ENCODE results near the gene XRCC3. TPM values are rescaled to one million over a fixed set of nuclear protein-coding genes. Genes with fewer than 3 reads are reported as not detected.
A peak's percentile ranks its signal among the peaks of the same experiment; 100 is the strongest.

Gene XRCC3
- total RNA-seq, 2 donors from 2014 or later, result 39.2 to 42.6 TPM

- no peak overlapping the region for H3K4me3 ChIP-seq (ENCODE audit: low read length)
- no peak overlapping the region for H3K27ac Mint-ChIP-seq
- WGBS, 2 experiments (ENCODE audit: insufficient coverage in 1 of 2, insufficient read length in 1 of 2), result 92 to 96% methylated on average over 24 to 30 of the region's 30 CpGs
- H3K36me3 Mint-ChIP-seq (ENCODE audit: low read depth), result peaks cover 38% of the 10 kb centered on the region
- no peaks in the 10 kb centered on the region for H3K9me3 Mint-ChIP-seq
- no peaks in the 10 kb centered on the region for H3K4me1 ChIP-seq (ENCODE audit: control insufficient read depth, insufficient read depth, low read length)
- H3K9ac ChIP-seq (ENCODE audit: extremely low read depth, low read length, poor library complexity, severe bottlenecking), result no peak overlapping the region
- H3K9me3 ChIP-seq (ENCODE audit: control insufficient read depth, low read length), result no peaks in the 10 kb centered on the region
- no peak overlapping the region for H3K27ac ChIP-seq (ENCODE audit: low read depth, low read length)
- H3K4me3 Mint-ChIP-seq, result no peak overlapping the region
- H3K4me1 Mint-ChIP-seq, result peaks cover 6% of the 10 kb centered on the region
- peaks cover 14% of the 10 kb centered on the region for H3K36me3 ChIP-seq (ENCODE audit: control insufficient read depth, insufficient read depth, low read length)
- H3K27me3 Mint-ChIP-seq (ENCODE audit: insufficient read depth), result no peaks in the 10 kb centered on the region
- H3K27me3 ChIP-seq (ENCODE audit: control insufficient read depth, insufficient read depth, low read length, poor library complexity, severe bottlenecking), result no peaks in the 10 kb centered on the region
- no peak for TF ChIP-seq CTCF (conservative IDR thresholded peaks at IDR 0.05)
- peak; percentile 50 for DNase-seq
Measured at GRCh38 chr14:103739793-103740501, 24.7 kb upstream of the XRCC3 start.

GRCh38 chr14:103739466-103739792 is 24.2 kb upstream of the XRCC3 start:
- H3K4me3 Mint-ChIP-seq, result no peak overlapping the region
- H3K36me3 Mint-ChIP-seq (ENCODE audit: low read depth), result peaks cover 38% of the 10 kb centered on the region
- WGBS, 2 experiments (ENCODE audit: insufficient coverage in 1 of 2, insufficient read length in 1 of 2), result 95 to 96% methylated on average over 6 of the region's 6 CpGs
- Histone ChIP-seq H3K36me3 (ENCODE audit: control insufficient read depth, insufficient read depth, low read length) (peaks cover 15% of the 10 kb centered on the region), H3K9ac (ENCODE audit: extremely low read depth, low read length, poor library complexity, severe bottlenecking) (no peak overlapping the region), H3K4me1 (ENCODE audit: control insufficient read depth, insufficient read depth, low read length) (no peaks in the 10 kb centered on the region), H3K27ac (ENCODE audit: low read depth, low read length) (no peak overlapping the region), H3K9me3 (ENCODE audit: control insufficient read depth, low read length) (no peaks in the 10 kb centered on the region), H3K27me3 (ENCODE audit: control insufficient read depth, insufficient read depth, low read length, poor library complexity, severe bottlenecking) (no peaks in the 10 kb centered on the region), H3K4me3 (ENCODE audit: low read length) (no peak overlapping the region)
- peak overlapping the region; percentile 27 for H3K27ac Mint-ChIP-seq
- no peaks in the 10 kb centered on the region for H3K9me3 Mint-ChIP-seq
- H3K27me3 Mint-ChIP-seq (ENCODE audit: insufficient read depth), result no peaks in the 10 kb centered on the region
- no peak for DNase-seq
- H3K4me1 Mint-ChIP-seq, result peaks cover 1% of the 10 kb centered on the region
- no peak for TF ChIP-seq CTCF (conservative IDR thresholded peaks at IDR 0.05)

- H3K27me3 ChIP-seq (ENCODE audit: control insufficient read depth, insufficient read depth, low read length, poor library complexity, severe bottlenecking), result no peaks in the 10 kb centered on the region
- no peak overlapping the region for H3K27ac ChIP-seq (ENCODE audit: low read depth, low read length)
- TF ChIP-seq CTCF (conservative IDR thresholded peaks at IDR 0.05), result no peak
- no peak overlapping the region for H3K9ac ChIP-seq (ENCODE audit: extremely low read depth, low read length, poor library complexity, severe bottlenecking)
- WGBS, 2 experiments (ENCODE audit: insufficient coverage in 1 of 2, insufficient read length in 1 of 2), result 94 to 96% methylated on average over 26 to 34 of the region's 34 CpGs
- Mint-ChIP-seq H3K9me3 (no peaks in the 10 kb centered on the region), H3K4me1 (peaks cover 1% of the 10 kb centered on the region), H3K4me3 (no peak overlapping the region), H3K27ac (peak overlapping the region; percentile 27), H3K27me3 (ENCODE audit: insufficient read depth) (no peaks in the 10 kb centered on the region), H3K36me3 (ENCODE audit: low read depth) (peaks cover 38% of the 10 kb centered on the region)
- peaks cover 20% of the 10 kb centered on the region for H3K36me3 ChIP-seq (ENCODE audit: control insufficient read depth, insufficient read depth, low read length)
- DNase-seq, result no peak
- no peak overlapping the region for H3K4me3 ChIP-seq (ENCODE audit: low read length)
- H3K4me1 ChIP-seq (ENCODE audit: control insufficient read depth, insufficient read depth, low read length), result no peaks in the 10 kb centered on the region
- H3K9me3 ChIP-seq (ENCODE audit: control insufficient read depth, low read length), result no peaks in the 10 kb centered on the region
Measured at GRCh38 chr14:103738701-103739451, 23.6 kb upstream of the XRCC3 start.
